Measurements from ENCODE around the gene MLPH. TPM values are rescaled to one million over a fixed set of nuclear protein-coding genes. Genes with fewer than 3 reads are reported as not detected.

The MLPH gene
- total and polyA plus RNA-seq, 2 of the 13 experiments (the other 11 are each of a cell fraction or from before 2014, with no cell fraction given): 0.12 TPM; not detected in 1

- no peak for TF ChIP-seq ATF6 (CRISPR knock-in tag; conservative IDR thresholded peaks at IDR 0.05)
- TF ChIP-seq CREB3 (CRISPR knock-in tag; IDR thresholded peaks at IDR 0.05): no peak
- TF ChIP-seq PRPF4 (IDR thresholded peaks at IDR 0.05; ENCODE audit: low read depth, low read length, poor library complexity, severe bottlenecking): no peak
- TF ChIP-seq SCMH1 (CRISPR knock-in tag; IDR thresholded peaks at IDR 0.05; ENCODE audit: borderline replicate concordance): no peak
- TF ChIP-seq MBD4 (IDR thresholded peaks at IDR 0.05; ENCODE audit: borderline replicate concordance, low read length): no peak
- TF ChIP-seq ZNF768 (CRISPR knock-in tag; IDR thresholded peaks at IDR 0.05): no peak
- no peak for TF ChIP-seq GRHL1 (CRISPR knock-in tag; conservative IDR thresholded peaks at IDR 0.05)
- 0 out of 2 replicates have a peak, but pooled peaks have one; percentile 32 for TF ChIP-seq HNF4G (IDR thresholded peaks at IDR 0.05; ENCODE audit: borderline replicate concordance, low read depth, low read length)
- TF ChIP-seq HNF4G (CRISPR knock-in tag; IDR thresholded peaks at IDR 0.05; ENCODE audit: borderline replicate concordance, low read depth): 0 out of 2 replicates have a peak, but pooled peaks have one; percentile 45
- TF ChIP-seq ZSCAN22 (CRISPR knock-in tag; IDR thresholded peaks at IDR 0.05): no peak
- TF ChIP-seq ERF (CRISPR knock-in tag; IDR thresholded peaks at IDR 0.05): no peak
- no peak for TF ChIP-seq TAF1 (CRISPR knock-in tag; IDR thresholded peaks at IDR 0.05)
- no peak; a peak in 1 of 4 replicates for TF ChIP-seq HMGXB4 (CRISPR knock-in tag; IDR thresholded peaks at IDR 0.05; ENCODE audit: borderline replicate concordance in 1 of 2, low read depth in 1 of 2)
- TF ChIP-seq SSRP1 (CRISPR knock-in tag; IDR thresholded peaks at IDR 0.05): no peak
- TF ChIP-seq ZNF367 (CRISPR knock-in tag; IDR thresholded peaks at IDR 0.05; ENCODE audit: borderline replicate concordance): no peak
- TF ChIP-seq KDM3A (CRISPR knock-in tag; IDR thresholded peaks at IDR 0.05; ENCODE audit: low read depth): no peak
- 0 out of 2 replicates have a peak, but pooled peaks have one; percentile 19 for TF ChIP-seq IRF2 (CRISPR knock-in tag; IDR thresholded peaks at IDR 0.05)
- no peak for TF ChIP-seq NFKBIZ (CRISPR knock-in tag; IDR thresholded peaks at IDR 0.05)
- TF ChIP-seq ZBTB33 (CRISPR knock-in tag; IDR thresholded peaks at IDR 0.05): no peak
- no peak for TF ChIP-seq ZSCAN20 (CRISPR knock-in tag; IDR thresholded peaks at IDR 0.05; ENCODE audit: borderline replicate concordance)
Observed at GRCh38 chr2:237581751-237582746, 95.0 kb downstream of the MLPH start (continued).
